Body of pancreas (tissue), 4 donors: ENCODE measurements around the gene FHOD3.

Experiments
- POLR2A ChIP-seq, 3 donors: fragments of 450-650 bp; IDR thresholded peaks; one replicate each; pipeline ENCODE4 v1.6.1; 2016; ENCODE audit warnings: antibody characterized with exemption in 3 of 3, mild to moderate bottlenecking in 2 of 3
- TF ChIP-seq, protein P1 (sequence below), 7 experiments: fragments of 450-650 bp in 4 of 7; fragments of 200-600 bp in 3 of 7; sonication (generic) in 3 of 7; IDR thresholded peaks; one replicate each; pipeline ENCODE4 v1.5.1; 2016 to 2019; ENCODE audit warnings: antibody characterized with exemption in 7 of 7

DNA sequence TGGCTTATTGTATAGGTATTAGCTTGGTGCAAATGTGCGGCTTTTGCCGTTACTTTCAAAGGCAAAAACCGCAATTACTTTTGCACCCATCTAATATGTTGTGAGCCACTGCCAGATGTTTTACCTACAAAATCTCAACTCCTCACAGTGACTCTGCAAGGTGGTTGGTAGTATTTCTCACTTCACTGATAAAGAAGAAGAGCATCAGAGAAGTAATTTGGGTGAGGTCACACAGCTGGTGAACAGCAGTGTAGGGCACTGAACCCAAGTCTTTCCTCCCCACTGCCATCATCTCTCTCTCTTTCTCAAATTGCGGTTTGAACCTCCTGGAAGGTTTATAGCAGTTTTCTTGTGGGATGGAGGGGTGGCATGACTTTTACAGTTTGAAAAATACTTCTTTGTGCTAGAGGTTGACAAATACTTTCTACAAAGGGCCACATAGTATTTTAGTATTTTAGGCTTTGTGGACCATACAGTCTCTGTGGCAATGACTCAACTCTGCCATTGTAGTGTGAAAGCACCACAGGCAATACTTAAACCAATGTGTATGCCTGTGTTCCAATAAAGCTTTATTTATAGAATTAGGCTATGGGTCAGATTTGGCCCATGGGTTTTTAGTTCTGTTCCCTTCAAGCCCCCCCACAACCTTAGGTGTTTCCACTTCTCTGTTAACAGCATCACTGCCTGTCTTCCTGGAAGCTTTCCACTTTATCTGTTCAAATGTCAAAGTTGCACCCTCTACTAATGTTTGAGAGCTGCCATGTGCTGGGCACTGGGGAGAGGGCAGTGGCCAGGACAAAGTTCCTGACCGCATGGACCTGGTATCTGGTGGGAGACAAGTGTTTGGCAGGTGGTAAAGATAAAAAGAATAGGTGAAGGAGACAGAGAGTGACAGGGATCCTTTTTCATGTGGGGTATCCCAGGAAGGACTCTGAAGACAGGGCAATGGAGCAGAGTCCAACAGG lies 30.1 kb downstream of the FHOD3 start:
- TF ChIP-seq, protein P1, sequence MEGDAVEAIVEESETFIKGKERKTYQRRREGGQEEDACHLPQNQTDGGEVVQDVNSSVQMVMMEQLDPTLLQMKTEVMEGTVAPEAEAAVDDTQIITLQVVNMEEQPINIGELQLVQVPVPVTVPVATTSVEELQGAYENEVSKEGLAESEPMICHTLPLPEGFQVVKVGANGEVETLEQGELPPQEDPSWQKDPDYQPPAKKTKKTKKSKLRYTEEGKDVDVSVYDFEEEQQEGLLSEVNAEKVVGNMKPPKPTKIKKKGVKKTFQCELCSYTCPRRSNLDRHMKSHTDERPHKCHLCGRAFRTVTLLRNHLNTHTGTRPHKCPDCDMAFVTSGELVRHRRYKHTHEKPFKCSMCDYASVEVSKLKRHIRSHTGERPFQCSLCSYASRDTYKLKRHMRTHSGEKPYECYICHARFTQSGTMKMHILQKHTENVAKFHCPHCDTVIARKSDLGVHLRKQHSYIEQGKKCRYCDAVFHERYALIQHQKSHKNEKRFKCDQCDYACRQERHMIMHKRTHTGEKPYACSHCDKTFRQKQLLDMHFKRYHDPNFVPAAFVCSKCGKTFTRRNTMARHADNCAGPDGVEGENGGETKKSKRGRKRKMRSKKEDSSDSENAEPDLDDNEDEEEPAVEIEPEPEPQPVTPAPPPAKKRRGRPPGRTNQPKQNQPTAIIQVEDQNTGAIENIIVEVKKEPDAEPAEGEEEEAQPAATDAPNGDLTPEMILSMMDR (IDR thresholded peaks at IDR 0.05), result no peak
- no peak for TF ChIP-seq POLR2A (IDR thresholded peaks at IDR 0.05)
